RPMI8226 (cell line): ENCODE data around the gene CCR4.
"Not testable (repeated sequence)": the region's sequence is repeated elsewhere in the genome, so short reads cannot be mapped to it uniquely, and the experiment has no call there.

ENCODE experiments used
- DNase-seq: peaks from one replicate; pipeline ENCODE4 v3.0.0-alpha.2; 2015

The CCR4 gene

GRCh38 chr3:32951410-32951811, at the start of gene CCR4:
Gene CCR4 (plus strand): TSS chr3:32951644. CDS start chr3:32953423, 1,779 bp downstream.
- no peak for DNase-seq

GRCh38 chr3:32902887-32903371, 48.5 kb upstream of the CCR4 start:
- not testable (repeated sequence) for DNase-seq

- DNase-seq: no peak
Observed at GRCh38 chr3:32903953-32904352, 47.5 kb upstream of the CCR4 start.

DNA sequence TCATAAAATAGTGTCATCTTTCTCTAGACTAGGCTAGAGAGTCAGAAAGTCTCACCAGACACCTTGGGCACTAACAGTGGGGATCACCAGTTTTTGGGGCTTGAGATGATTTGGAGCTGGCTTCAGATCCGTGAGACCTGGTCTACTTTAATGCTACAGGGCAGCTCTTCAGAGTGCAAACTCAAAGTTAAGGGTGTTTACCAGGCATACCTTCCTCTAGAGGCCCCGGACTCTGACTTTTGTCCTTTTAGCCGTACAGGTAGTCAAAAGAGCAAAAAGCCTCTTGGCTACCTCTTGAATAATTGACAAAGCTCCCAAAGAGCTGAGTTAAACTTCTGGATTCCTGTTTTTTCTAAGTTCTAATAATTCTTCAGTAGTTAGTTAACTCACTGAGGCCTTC, 41.4 kb upstream of the CCR4 start:
- no peak for DNase-seq

DNA sequence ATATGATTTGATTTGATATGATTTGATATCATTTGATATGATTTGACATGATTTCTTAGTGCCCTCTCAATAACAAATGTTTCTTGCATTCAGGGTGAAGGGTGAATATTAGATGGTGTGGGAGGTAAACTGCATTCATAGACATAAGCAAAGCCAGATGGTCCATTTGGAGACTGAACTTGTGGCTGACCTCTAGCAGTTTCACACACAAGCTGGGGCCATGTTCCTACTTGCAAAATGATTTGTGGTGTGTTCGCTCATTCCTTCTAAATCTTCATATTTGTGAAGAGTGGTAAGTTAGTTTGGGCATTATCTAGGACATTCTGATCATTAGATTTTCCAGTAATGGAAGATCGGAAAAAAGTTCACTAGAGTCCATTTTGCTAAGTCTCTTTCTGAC, 40.5 kb upstream of the CCR4 start:
- DNase-seq: no peak

DNA sequence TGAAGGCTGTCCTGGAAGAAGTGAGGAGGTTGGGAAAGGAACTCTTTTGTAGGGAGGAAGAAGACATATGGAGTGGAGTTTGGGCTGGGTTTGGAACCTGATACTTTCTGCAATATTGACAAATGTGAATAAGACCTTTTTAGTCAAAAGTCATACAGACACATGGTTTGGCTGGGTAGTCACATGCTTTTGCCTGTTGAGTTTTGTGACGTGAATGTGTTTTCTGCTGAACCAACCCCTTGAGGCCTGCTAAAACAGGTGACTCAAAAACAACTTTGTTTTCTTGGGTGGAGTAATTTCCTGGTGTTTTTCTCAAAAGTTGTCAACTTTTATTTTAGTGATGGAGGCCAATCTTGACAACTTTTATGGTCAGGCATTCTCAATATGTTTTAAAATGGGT, 39.4 kb upstream of the CCR4 start:
- no peak for DNase-seq

DNA sequence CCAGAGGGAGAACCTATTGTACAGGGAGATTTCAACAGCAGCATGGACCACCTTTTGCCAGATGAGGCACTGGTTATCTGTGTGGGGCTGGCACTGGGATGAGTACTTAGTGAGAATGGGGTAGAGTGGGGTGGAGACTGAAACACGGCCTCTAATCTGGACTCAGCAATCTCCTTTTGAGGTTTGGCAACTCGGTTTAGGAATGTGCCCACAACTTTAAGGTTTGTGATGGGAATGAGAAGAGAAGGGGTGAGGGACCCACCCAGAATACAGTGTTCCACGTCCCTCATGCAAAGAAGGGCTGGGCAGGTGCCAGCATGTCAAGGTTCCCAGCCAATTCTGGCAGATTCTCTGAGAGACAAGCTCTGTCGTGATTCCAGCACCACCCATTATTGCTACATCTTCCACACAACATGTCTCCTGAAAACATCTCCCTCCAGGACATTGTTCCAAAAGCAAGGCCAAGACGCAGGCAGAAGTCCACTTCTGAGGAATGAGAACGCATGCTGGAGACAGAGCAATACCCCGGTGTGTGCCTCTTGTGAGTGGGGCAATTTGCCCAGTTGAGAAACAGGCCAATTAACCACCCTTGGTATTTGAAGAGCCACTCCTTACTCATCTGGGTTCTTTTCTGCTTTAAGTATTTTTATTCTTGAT, 37.5 kb upstream of the CCR4 start:
- no peak for DNase-seq

DNA sequence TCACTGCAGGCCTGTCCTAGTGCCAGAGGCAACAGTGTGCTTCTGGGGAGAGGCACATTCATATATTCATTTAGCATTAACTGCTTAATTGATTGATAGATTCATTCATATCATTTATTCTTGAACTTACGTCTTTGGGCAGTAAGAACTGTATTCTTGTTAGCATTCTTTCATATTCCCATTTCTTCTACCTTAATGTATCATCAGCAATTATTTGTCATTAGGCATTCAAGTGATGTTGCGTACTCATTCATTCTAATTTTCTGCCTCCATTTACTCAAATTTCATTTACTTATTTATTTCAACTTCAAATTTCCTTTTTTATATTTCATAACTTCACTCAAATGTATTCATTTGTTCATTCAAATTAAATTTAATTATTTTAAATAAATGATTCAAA, 31.5 kb upstream of the CCR4 start:
- no peak for DNase-seq

DNA sequence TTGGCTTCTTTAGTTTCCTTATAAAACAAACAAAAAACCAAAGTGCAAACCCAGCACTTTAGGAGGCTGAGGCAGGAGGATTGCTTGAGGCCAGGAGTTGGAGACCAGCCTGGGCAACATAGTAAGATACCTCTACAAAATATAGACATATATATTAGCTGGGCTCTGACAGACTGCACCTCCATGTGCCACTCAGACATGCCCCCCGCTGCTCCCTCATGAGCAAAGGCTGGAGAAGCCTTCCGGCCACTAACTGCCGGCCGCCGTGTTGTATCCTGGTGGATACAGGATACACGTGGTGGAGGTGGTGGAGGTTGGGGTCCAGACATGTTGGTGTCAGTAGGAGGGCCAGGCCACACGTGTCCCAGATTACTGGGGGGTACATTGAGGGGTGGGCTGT, 29.4 kb upstream of the CCR4 start:
- no peak for DNase-seq

DNA sequence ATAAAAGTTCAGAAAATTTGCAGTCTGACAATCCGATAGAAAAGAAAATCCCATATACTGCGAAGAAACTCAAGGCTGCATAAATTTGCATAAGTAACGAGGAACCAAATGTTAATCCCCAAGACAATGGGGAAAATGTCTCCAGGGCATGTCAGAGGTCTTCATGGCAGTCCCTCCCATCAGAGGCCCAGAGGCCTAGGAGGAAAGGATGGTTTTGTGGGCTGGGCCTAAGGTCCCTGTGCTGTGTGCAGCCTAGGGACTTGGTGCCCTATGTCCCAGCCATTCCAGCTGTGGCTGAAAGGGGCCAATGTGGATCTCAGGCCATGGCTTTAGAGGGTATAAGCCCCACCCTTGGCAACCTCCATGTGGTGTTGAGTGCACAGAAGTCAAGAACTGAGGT, 21.3 kb upstream of the CCR4 start:
- no peak for DNase-seq

DNA sequence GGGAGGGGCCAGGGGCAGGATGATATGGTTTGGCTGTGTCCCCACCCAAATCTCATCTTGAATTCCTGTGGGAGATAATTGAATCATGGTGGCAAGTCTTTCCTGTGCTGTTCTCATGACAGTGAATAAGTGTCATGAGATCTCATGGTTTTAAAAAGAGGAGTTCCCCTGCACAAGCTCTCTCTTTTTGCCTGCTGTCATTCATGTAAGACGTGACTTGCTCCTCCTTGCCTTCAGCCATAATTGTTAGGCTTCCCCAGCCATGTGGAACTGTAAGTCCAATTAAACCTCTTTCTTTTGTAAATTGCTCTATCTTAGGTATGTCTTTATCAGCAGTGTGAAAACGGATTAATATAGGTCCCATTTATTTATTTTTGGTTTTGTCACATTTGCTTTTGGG, 20.2 kb upstream of the CCR4 start:
- DNase-seq: not testable (repeated sequence)

DNA sequence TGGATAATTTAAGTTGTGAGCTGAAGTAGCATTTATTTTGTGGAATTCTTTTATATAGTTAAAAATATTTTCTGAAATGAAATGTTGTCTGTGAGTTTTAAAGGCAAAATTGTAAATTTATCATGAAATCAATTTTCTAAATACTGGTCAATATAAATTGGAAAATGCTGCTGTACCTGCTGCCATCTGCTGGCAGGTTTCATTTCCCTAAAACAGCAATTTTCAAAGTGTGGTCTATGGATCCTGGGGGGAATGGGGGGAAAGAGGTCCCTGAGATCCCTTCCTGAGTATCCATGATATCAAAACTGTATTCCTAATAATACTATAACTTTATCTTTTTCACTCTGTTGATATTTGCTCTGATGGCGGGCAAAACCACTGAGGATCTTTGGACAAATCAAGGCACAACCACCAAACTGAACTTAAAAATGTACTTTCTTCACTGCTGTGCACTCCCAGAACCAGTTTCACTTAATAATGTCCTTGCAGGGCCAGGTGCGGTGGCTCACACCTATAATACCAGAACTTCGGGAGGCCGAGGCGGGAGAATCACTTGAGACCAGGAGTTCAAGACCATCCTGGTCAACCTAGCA, 17.2 kb upstream of the CCR4 start:
- peak; percentile 21 for DNase-seq

- DNase-seq: no peak
Observed at GRCh38 chr3:32937331-32937730, 14.1 kb upstream of the CCR4 start.

DNA sequence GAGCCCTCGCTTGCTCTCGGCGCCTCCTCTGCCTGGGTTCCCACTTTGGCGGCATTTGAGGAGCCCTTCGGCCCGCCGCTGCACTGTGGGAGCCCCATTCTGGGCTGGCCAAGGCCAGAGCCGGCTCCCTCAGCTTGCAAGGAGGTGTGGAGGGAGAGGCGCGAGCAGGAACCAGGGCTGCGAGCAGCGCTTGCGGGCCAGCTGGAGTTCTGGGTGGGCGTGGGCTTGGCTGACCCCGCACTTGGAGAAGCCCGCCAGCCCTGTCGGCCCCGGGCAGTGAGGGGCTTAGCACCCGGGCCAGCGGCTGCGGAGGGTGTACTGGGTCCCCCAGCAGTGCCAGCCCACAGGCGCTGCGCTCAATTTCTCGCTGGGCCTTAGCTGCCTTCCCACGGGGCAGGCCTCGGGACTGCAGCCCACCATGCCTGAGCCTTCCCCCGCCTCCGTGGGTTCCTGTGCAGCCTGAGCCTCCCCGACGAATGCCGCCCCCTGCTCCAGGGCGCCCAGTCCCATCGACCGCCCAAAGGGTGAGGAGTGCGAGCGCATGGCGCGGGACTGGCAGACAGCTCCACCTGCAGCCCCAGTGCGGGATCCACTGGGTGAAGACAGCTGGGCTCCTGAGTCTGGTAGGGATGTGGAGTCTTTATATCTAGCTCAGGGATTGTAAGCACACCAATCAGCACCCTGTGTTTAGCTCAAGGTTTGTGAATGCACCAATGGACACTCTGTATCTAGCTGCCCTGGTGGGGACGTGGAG, 11.7 kb upstream of the CCR4 start:
- DNase-seq: not testable (repeated sequence)

DNA sequence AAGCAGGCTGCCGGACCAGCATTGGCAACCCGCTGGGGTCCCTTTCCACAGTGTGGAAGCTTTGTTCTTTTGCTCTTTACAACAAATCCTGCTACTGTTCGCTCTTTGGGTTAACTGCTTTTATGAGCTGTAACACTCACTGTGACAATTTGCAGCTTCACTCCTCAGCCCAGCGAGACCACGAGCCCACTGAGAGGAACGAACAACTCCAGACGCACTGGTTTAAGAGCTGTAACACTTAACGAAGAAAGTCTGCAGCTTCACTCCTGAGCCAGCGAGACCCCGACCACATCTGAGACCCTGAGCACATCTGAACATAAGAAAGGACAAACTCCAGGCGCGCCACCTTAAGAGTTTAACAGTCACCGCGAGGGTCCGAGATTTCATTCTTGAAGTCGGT, 10.7 kb upstream of the CCR4 start:
- no peak for DNase-seq

DNA sequence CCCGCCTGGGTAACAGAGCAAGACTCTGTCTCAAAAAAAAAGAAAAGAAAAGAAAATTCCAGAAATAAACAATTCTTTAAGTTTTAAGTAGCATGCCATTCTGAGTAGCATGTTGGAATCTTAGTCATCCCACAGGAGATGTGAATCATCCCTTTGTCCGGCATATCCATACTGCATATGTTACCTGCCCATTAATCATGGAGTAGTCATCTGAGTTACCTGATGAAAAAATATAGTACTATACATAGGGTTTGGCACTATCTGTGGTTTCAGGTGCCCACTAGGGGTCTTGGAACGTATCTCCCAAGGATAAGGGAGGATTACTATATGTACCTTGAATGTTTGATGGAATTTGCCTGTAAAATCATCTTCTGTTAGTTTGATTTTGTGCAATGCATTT, 6.3 kb upstream of the CCR4 start:
- no peak for DNase-seq

DNA sequence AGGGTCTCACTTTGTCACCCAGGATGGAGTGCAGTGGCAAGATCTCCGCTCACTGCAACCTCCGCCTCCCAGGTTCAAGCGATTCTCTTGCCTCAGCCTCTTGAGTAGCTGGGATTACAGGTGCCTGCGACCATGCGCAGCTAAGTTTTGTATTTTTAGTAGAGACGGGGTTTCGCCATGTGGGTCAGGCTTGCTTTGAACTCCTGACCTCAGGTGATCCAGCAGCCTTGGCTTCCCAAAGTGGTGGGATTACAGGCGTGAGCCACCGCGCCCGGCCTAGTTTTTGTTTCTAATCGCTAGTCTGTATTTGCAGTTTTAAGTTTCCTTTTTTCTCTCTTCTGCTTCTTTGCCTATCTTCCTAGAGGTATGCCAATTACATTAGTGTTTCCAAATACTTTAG, 5.8 kb upstream of the CCR4 start:
- not testable (repeated sequence) for DNase-seq

GRCh38 chr3:32946973-32947788, 4.3 kb upstream of the CCR4 start:
- DNase-seq: no peak

- peak; percentile 89 for DNase-seq
Observed at GRCh38 chr3:32947789-32948238, 3.6 kb upstream of the CCR4 start.

- no peak for DNase-seq
Observed at GRCh38 chr3:32948625-32949445, 2.6 kb upstream of the CCR4 start.

GRCh38 chr3:32950516-32950915, 928 bp upstream of the CCR4 start:
- DNase-seq: no peak

DNA sequence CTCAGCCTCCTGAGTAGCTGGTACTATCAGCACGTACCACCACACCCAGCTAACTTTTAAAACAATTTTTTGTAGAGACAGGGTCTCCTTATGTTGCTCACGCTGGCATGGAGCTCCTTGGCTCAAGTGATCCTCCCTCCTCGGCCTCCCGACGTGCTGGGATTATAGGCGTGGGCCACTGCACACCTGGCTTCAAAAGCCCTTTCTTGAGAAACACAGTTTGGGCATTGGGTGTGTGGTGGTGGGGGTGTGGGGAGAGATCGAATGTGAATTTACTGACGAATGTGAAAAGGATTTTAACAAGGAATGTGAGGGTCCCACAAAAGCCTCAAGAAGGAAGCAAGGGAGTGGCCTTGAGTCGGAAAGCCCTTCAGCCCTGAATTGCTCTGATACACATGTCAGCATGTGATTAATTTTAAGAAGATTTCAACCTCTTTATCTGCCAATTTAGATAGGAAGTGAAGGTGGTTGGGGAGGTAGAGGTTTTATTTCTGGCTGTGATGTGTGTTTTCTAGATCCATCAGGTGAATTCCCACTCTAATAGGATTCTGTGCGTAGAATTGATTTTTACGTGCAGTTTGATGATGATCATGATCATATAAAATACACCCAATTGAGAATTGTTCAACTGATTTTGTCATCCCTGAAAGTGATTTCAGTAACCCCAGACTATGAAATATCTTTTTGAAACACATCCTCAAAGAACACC, 1.1 kb downstream of the CCR4 start:
- DNase-seq: no peak
